ENCODE data around the gene SSR4.
"Not testable (repeated sequence)": the region's sequence is repeated elsewhere in the genome, so short reads cannot be mapped to it uniquely, and the experiment has no call there.

DNA sequence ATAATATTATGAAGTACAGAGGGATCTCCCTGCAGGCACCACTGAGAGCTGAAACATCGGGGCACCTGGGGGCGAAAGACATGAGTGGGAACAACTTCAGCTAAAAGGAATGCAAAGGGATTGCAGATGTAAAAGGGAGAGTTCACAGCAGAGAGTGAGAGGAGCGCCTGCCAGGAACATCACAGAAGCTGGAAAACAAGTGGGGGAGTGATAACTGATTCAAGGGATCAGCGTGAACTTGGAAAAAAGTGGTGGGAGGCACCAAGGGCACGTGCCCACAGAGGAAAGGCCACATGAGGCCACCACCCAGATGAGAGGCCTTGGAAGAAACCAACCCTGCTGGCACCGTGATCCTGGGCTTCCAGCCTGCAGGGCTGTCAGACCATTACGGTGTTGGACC lies 45.5 kb upstream of the SSR4 start:
- TF ChIP-seq, protein P1, sequence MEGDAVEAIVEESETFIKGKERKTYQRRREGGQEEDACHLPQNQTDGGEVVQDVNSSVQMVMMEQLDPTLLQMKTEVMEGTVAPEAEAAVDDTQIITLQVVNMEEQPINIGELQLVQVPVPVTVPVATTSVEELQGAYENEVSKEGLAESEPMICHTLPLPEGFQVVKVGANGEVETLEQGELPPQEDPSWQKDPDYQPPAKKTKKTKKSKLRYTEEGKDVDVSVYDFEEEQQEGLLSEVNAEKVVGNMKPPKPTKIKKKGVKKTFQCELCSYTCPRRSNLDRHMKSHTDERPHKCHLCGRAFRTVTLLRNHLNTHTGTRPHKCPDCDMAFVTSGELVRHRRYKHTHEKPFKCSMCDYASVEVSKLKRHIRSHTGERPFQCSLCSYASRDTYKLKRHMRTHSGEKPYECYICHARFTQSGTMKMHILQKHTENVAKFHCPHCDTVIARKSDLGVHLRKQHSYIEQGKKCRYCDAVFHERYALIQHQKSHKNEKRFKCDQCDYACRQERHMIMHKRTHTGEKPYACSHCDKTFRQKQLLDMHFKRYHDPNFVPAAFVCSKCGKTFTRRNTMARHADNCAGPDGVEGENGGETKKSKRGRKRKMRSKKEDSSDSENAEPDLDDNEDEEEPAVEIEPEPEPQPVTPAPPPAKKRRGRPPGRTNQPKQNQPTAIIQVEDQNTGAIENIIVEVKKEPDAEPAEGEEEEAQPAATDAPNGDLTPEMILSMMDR (IDR thresholded peaks at IDR 0.05; ENCODE audit: low read depth, low read length, missing input control) = not testable (repeated sequence)
- TF ChIP-seq, protein P2, sequence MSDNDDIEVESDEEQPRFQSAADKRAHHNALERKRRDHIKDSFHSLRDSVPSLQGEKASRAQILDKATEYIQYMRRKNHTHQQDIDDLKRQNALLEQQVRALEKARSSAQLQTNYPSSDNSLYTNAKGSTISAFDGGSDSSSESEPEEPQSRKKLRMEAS (IDR thresholded peaks at IDR 0.05) = not testable (repeated sequence)
- TF ChIP-seq YY1 (IDR thresholded peaks at IDR 0.05) = not testable (repeated sequence)

Measured in liver (tissue), 2 donors.